Spleen (tissue), 7 donors: Measurements from ENCODE around the gene EPHB1.

Experiments
- POLR2A ChIP-seq, 3 donors: fragments of 450-650 bp; IDR thresholded peaks; one replicate each; pipeline ENCODE4 v1.5.1; 2017; ENCODE audit warnings: antibody characterized with exemption in 3 of 3, mild to moderate bottlenecking in 1 of 3
- TF ChIP-seq, protein P1 (sequence below), 11 experiments: fragments of 200-600 bp in 7 of 11; fragments of 450-650 bp in 4 of 11; sonication (generic) in 4 of 11; IDR thresholded peaks in 8 of 11; conservative IDR thresholded peaks in 3 of 11; 1 replicate in 7 of 11; 2 replicates in 4 of 11; pipeline versions ENCODE4 v1.4.0 to v1.8.0; 2016 to 2021; ENCODE audit warnings: antibody characterized with exemption in 11 of 11, inconsistent platforms in 4 of 11, mild to moderate bottlenecking in 1 of 11
- donor health status: DM: no; HTN: no; CAD: no; lungs with moderate emphysema.
- donor health status: DM: no; HTN: no; CAD: no.
- donor health status: DM: no; HTN: no; CAD: no.

GRCh38 chr3:134795746-134796280 lies 753 bp downstream of the EPHB1 start:
- TF ChIP-seq, protein P1, sequence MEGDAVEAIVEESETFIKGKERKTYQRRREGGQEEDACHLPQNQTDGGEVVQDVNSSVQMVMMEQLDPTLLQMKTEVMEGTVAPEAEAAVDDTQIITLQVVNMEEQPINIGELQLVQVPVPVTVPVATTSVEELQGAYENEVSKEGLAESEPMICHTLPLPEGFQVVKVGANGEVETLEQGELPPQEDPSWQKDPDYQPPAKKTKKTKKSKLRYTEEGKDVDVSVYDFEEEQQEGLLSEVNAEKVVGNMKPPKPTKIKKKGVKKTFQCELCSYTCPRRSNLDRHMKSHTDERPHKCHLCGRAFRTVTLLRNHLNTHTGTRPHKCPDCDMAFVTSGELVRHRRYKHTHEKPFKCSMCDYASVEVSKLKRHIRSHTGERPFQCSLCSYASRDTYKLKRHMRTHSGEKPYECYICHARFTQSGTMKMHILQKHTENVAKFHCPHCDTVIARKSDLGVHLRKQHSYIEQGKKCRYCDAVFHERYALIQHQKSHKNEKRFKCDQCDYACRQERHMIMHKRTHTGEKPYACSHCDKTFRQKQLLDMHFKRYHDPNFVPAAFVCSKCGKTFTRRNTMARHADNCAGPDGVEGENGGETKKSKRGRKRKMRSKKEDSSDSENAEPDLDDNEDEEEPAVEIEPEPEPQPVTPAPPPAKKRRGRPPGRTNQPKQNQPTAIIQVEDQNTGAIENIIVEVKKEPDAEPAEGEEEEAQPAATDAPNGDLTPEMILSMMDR (IDR thresholded peaks at IDR 0.05 in 8 of 11, conservative IDR thresholded peaks at IDR 0.05 in 3 of 11), result no peak
- TF ChIP-seq POLR2A (IDR thresholded peaks at IDR 0.05), result no peak
